H1 (cell line): ENCODE measurements around the gene RABGGTB. TPM values are rescaled to one million over a fixed set of nuclear protein-coding genes. Genes with fewer than 3 reads are reported as not detected.

ENCODE experiments used
- CTCF ChIA-PET: fragments of 300-600 bp; sonication (Branson Sonifier 250); formaldehyde crosslinking; loops from one replicate; lab custom pipeline; 2021; ENCODE audit not compliant: partially characterized antibody; lab: Charles Lee
- POLR2A ChIA-PET: fragments of 300-600 bp; sonication (Branson Sonifier 250); formaldehyde crosslinking; loops from one replicate; lab custom pipeline; 2021; ENCODE audit warnings: inconsistent platforms; ENCODE audit not compliant: partially characterized antibody; lab: Charles Lee
- DNase-seq, 2 experiments: peaks; one replicate each; pipeline versions ENCODE4 v3.0.0 to v3.0.0-alpha.2; 2010 to 2022; ENCODE audit warnings: low spot score in 2 of 2, low read depth in 1 of 2, mixed read lengths in 1 of 2
- FAIRE-seq: peaks from 2 replicates; lab custom pipeline; 2011; peaks lifted over from hg19 to GRCh38; lab: Jason Lieb, UNC
- H2AFZ ChIP-seq: 2 replicates; pipeline ENCODE4 v1.8.1; 2012; ENCODE audit warnings: low read length, inconsistent platforms
- H2AK5ac ChIP-seq: 2 replicates; pipeline ENCODE4 v1.6.1; 2013; ENCODE audit warnings: low read depth, low read length
- H2BK120ac ChIP-seq: replicated peaks from 2 replicates; pipeline ENCODE3; 2013; ENCODE audit warnings: low read depth, low read length, inconsistent platforms
- H2BK12ac ChIP-seq: 2 replicates; pipeline ENCODE4 v1.6.1; 2013; ENCODE audit warnings: low read depth, low read length
- H2BK15ac ChIP-seq: 2 replicates; pipeline ENCODE4 v1.6.1; 2013; ENCODE audit warnings: low read length
- H2BK20ac ChIP-seq: 2 replicates; pipeline ENCODE4 v1.6.1; 2013; ENCODE audit warnings: low read length
- H2BK5ac ChIP-seq: 2 replicates; pipeline ENCODE4 v1.6.1; 2013; ENCODE audit warnings: low read depth, low read length
- H3K14ac ChIP-seq: 2 replicates; pipeline ENCODE4 v1.6.1; 2013; ENCODE audit warnings: inconsistent platforms; ENCODE audit not compliant: insufficient read length
- H3K18ac ChIP-seq: 2 replicates; pipeline ENCODE4 v1.6.1; 2013; ENCODE audit warnings: low read length; ENCODE audit errors: extremely low read depth
- H3K23ac ChIP-seq: 2 replicates; pipeline ENCODE4 v1.6.1; 2013; ENCODE audit warnings: inconsistent platforms; ENCODE audit not compliant: insufficient read length
- H3K23me2 ChIP-seq: 2 replicates; pipeline ENCODE4 v1.6.1; 2013; ENCODE audit warnings: low read depth, low read length
- H3K27ac ChIP-seq: 2 replicates; pipeline ENCODE4 v1.6.1; 2011; ENCODE audit warnings: low read depth, low read length, inconsistent platforms
- H3K27me3 ChIP-seq, 4 experiments: replicated peaks in 1 of 4; 1 replicate in 1 of 4; 2 replicates in 3 of 4; pipeline versions ENCODE4 v1.6.1 to v1.8.1; 2011 to 2013; ENCODE audit warnings: low read length in 3 of 4, mild to moderate bottlenecking in 3 of 4, inconsistent platforms in 2 of 4, mixed read lengths in 2 of 4, moderate library complexity in 1 of 4; ENCODE audit not compliant: control insufficient read depth in 3 of 4, insufficient read depth in 3 of 4; ENCODE audit errors: extremely low read depth in 1 of 4
- H3K36me3 ChIP-seq, 4 experiments: 2 replicates each; pipeline versions ENCODE4 v1.6.1 to v1.8.1; 2011 to 2013; ENCODE audit warnings: mild to moderate bottlenecking in 4 of 4, low read length in 3 of 4, moderate library complexity in 2 of 4, control low read depth in 1 of 4, inconsistent platforms in 1 of 4; ENCODE audit not compliant: insufficient read depth in 4 of 4, control insufficient read depth in 2 of 4
- H3K4ac ChIP-seq: replicated peaks from 2 replicates; pipeline ENCODE3; 2013; ENCODE audit warnings: low read length, low read depth, mixed read lengths, inconsistent platforms; ENCODE audit not compliant: insufficient read length
- H3K4me1 ChIP-seq, 4 experiments: replicated peaks in 1 of 4; 1 replicate in 1 of 4; 2 replicates in 3 of 4; pipeline versions ENCODE4 v1.6.1 to v1.8.1; 2011 to 2013; ENCODE audit warnings: low read length in 3 of 4, inconsistent platforms in 2 of 4, mixed read lengths in 1 of 4; ENCODE audit not compliant: insufficient read depth in 4 of 4, control insufficient read depth in 3 of 4
- H3K4me2 ChIP-seq, 2 experiments: 2 replicates each; pipeline versions ENCODE4 v1.6.1 to v1.8.1; 2011 to 2013; ENCODE audit warnings: low read depth in 2 of 2, low read length in 2 of 2, control low read depth in 1 of 2, inconsistent platforms in 1 of 2, mild to moderate bottlenecking in 1 of 2; ENCODE audit not compliant: insufficient read depth in 1 of 2
- H3K4me3 ChIP-seq, 4 experiments: fragments of 200-600, 300-600 bp in 1 of 4; sonication (generic), shearing (Covaris generic), sonication (Bioruptor Twin) in 1 of 4; 2 replicates each; pipeline versions ENCODE4 v1.5.1 to v1.8.1; 2011 to 2016; ENCODE audit warnings: low read length in 4 of 4, low read depth in 3 of 4, control low read depth in 2 of 4, inconsistent platforms in 2 of 4, mild to moderate bottlenecking in 2 of 4, mixed read lengths in 1 of 4, moderate library complexity in 1 of 4; ENCODE audit not compliant: insufficient read depth in 2 of 4; ENCODE audit errors: extremely low read depth in 1 of 4
- H3K56ac ChIP-seq: replicated peaks from 2 replicates; pipeline ENCODE3; 2013; ENCODE audit warnings: low read depth, mild to moderate bottlenecking, mixed read lengths, low read length, inconsistent platforms; ENCODE audit not compliant: insufficient read length
- H3K79me1 ChIP-seq: 2 replicates; pipeline ENCODE4 v1.6.1; 2013; ENCODE audit warnings: low read depth, low read length, control low read depth
- H3K79me2 ChIP-seq, 2 experiments: 2 replicates each; pipeline versions ENCODE4 v1.6.1 to v1.8.1; 2012 to 2013; ENCODE audit warnings: low read length in 2 of 2, mild to moderate bottlenecking in 2 of 2, inconsistent platforms in 1 of 2; ENCODE audit not compliant: insufficient read depth in 2 of 2, control insufficient read depth in 1 of 2
- H3K9ac ChIP-seq, 4 experiments: replicated peaks in 1 of 4; 1 replicate in 1 of 4; 2 replicates in 3 of 4; pipeline versions ENCODE4 v1.6.1 to v1.8.1; 2011 to 2013; ENCODE audit warnings: low read depth in 3 of 4, low read length in 3 of 4, control low read depth in 2 of 4, mild to moderate bottlenecking in 2 of 4, moderate library complexity in 2 of 4, inconsistent platforms in 1 of 4; ENCODE audit errors: extremely low read depth in 1 of 4
- H3K9me3 ChIP-seq, 2 experiments: 2 replicates each; pipeline versions ENCODE4 v1.6.1 to v1.8.1; 2012 to 2013; ENCODE audit warnings: mild to moderate bottlenecking in 2 of 2, moderate library complexity in 2 of 2, control low read depth in 1 of 2, inconsistent platforms in 1 of 2, low read depth in 1 of 2, low read length in 1 of 2, mixed read lengths in 1 of 2; ENCODE audit not compliant: insufficient read depth in 2 of 2
- H4K20me1 ChIP-seq, 2 experiments: replicated peaks in 1 of 2; 2 replicates each; pipeline versions ENCODE3 to v1.8.1; 2011 to 2013; ENCODE audit warnings: inconsistent platforms in 2 of 2, low read length in 2 of 2, mild to moderate bottlenecking in 1 of 2; ENCODE audit not compliant: insufficient read depth in 2 of 2, control insufficient read depth in 1 of 2
- H4K5ac ChIP-seq: 2 replicates; pipeline ENCODE4 v1.6.1; 2013; ENCODE audit warnings: low read length, low read depth, mixed read lengths, inconsistent platforms; ENCODE audit not compliant: insufficient read length
- H4K8ac ChIP-seq: 2 replicates; pipeline ENCODE4 v1.8.0; 2013; ENCODE audit warnings: mild to moderate bottlenecking, moderate library complexity, low read length, inconsistent platforms; ENCODE audit not compliant: insufficient read depth; ENCODE audit errors: extremely low read depth
- H4K91ac ChIP-seq: replicated peaks from 2 replicates; pipeline ENCODE3; 2013; ENCODE audit warnings: low read length, mixed read lengths, inconsistent platforms; ENCODE audit not compliant: insufficient read length
- BACH1 ChIP-seq: IDR thresholded peaks from 2 replicates; pipeline ENCODE4 v1.6.1; 2012; ENCODE audit warnings: low read length, improper control_type of control experiment
- CHD1 ChIP-seq: IDR thresholded peaks from 2 replicates; pipeline ENCODE4 v1.6.1; 2012; ENCODE audit warnings: low read depth, low read length, improper control_type of control experiment
- CREB1 ChIP-seq: IDR thresholded peaks from 2 replicates; pipeline ENCODE4 v1.6.1; 2012; ENCODE audit warnings: inconsistent platforms
- HDAC2 ChIP-seq, 2 experiments: fragments of 300-600 bp in 1 of 2; sonication (generic) in 1 of 2; IDR thresholded peaks; 2 replicates each; pipeline ENCODE4 v1.6.1; 2011 to 2012; ENCODE audit warnings: low read depth in 2 of 2, low read length in 2 of 2, mild to moderate bottlenecking in 2 of 2, moderate library complexity in 2 of 2, borderline replicate concordance in 1 of 2, inconsistent platforms in 1 of 2
- SP1 ChIP-seq: IDR thresholded peaks from 2 replicates; pipeline ENCODE4 v1.6.1; 2011; ENCODE audit warnings: low read depth, low read length
- SUZ12 ChIP-seq: fragments of 200-600 bp; sonication (generic); IDR thresholded peaks from 2 replicates; pipeline ENCODE4 v1.6.1; 2012; ENCODE audit warnings: mild to moderate bottlenecking, inconsistent platforms, low read length, moderate library complexity, mixed read lengths
- WGBS, 2 experiments: shearing (Covaris generic) in 1 of 2; methylation state at CpG; one replicate each; pipeline versions ENCODE4 v1.1.6 to v1.1.7; 2013 to 2015; ENCODE audit warnings: low lambda C conversion rate in 2 of 2, mixed read lengths in 2 of 2, inconsistent platforms in 1 of 2, low coverage in 1 of 2, missing lambda C conversion rate in 1 of 2; ENCODE audit not compliant: insufficient replicate concordance in 2 of 2, insufficient coverage in 1 of 2, insufficient read length in 1 of 2; ENCODE audit errors: extremely low coverage in 1 of 2, missing lambda C conversion rate in 1 of 2; 5-methylcytosine and 5-hydroxymethylcytosine counted together
- polyA plus RNA-seq, 7 experiments: library from polyadenylated mRNA; depleted of rRNA in 3 of 7; stranded (reverse) in 5 of 7; unstranded in 2 of 7; fragments of >200 nt in 5 of 7; fragments of 200-250 nt in 2 of 7; gene quantifications; 1 replicate in 5 of 7; 2 replicates in 1 of 7; 4 replicates in 1 of 7; pipeline versions ENCODE4 v1.2.1 to v1.2.3, GENCODE V29; 2011 to 2013; ENCODE audit warnings: missing spikeins in 2 of 7, mixed read lengths in 2 of 7
- total RNA-seq: library from RNA; stranded (reverse); fragmentation: NEBNext Ultra II Directional; extraction: Animal tissue kit (Norgen Biotek cat#: 25700); gene quantifications from 2 replicates; pipeline ENCODE4 v1.2.1, GENCODE V29; 2021

The RABGGTB gene
- total and polyA plus RNA-seq, 2 of the 8 experiments (the other 6 are each of a cell fraction or from before 2014, with no cell fraction given): 70.7 to 124 TPM

- Histone ChIP-seq H2BK120ac (no peak overlapping the region), H3K27ac (no peak overlapping the region)
These were observed 11.7 kb downstream of the RABGGTB start for GRCh38 chr1:75797606-75798216.

More at GRCh38 chr1:75797606-75798216, 11.7 kb downstream of the RABGGTB start:
- Histone ChIP-seq H4K5ac (no peak overlapping the region), H2BK12ac (no peak overlapping the region), H3K9ac (no peak overlapping the region), H3K36me3 (peaks cover 12 to 53% (median 28%) of the 10 kb centered on the region in 4 experiments; a peak in 7 of 8 replicates), H3K23ac (no peak overlapping the region), H3K56ac (no peak overlapping the region), H3K14ac (no peak overlapping the region), H3K4me3 (no peak overlapping the region), H3K27me3 (no peaks in the 10 kb centered on the region), H4K91ac (no peak overlapping the region), H2AFZ (no peak overlapping the region)
- POLR2A ChIA-PET: interaction anchor here (1.1 to 6.5 kb wide), 5 partner anchors 10 to 183 kb away, joined by 3 to 112 read pairs (median 11); partner anchors contain the start of gene RABGGTB
- FAIRE-seq: no peak
- 90% methylated on average over 13 of the region's 13 CpGs; no CpG with 5 or more reads in 1 of the 2 experiments for WGBS, 2 experiments
- CTCF ChIA-PET: no interaction called here
- TF ChIP-seq CHD1: no peak
- no peak for TF ChIP-seq CREB1
- TF ChIP-seq HDAC2 (IDR thresholded peaks at IDR 0.05; ENCODE audit: borderline replicate concordance in 1 of 2, low read depth in 2 of 2, low read length in 2 of 2): no peak
- no peak for TF ChIP-seq SP1
- TF ChIP-seq BACH1: no peak
- TF ChIP-seq SUZ12: no peak
- TF ChIP-seq, all 59 proteins: peak for 0
- Histone ChIP-seq H2BK20ac (no peak overlapping the region), H3K9me3 (no peaks in the 10 kb centered on the region), H3K18ac (no peak overlapping the region), H2AK5ac (no peak overlapping the region), H4K8ac (no peak overlapping the region), H3K4me1 (no peaks in the 10 kb centered on the region), H3K4ac (no peak overlapping the region), H3K79me1 (no peaks in the 10 kb centered on the region; the same call in 1 of the 2 replicates), H2BK15ac (no peak overlapping the region), H4K20me1 (peaks cover 5 to 8% of the 10 kb centered on the region in 2 experiments), H3K79me2 (no peaks in the 10 kb centered on the region), H3K4me2 (no peak overlapping the region), H2BK5ac (no peak overlapping the region), H3K23me2 (no peaks in the 10 kb centered on the region)
- no peak for DNase-seq
